OCI-LY3 (cell line): ENCODE data around the gene ERC2.

Source experiments
- H2AFZ ChIP-seq: fragments of 200-600, 300-600 bp; shearing (Covaris generic); 2 replicates; pipeline ENCODE4 v1.6.0; 2014; ENCODE audit warnings: antibody characterized with exemption, low read depth, low read length
- H3K27ac ChIP-seq: fragments of 200-600, 300-600 bp; sonication (generic); 2 replicates; pipeline ENCODE4 v1.5.1; 2014; ENCODE audit warnings: mild to moderate bottlenecking, low read length, moderate library complexity, mixed read lengths
- H3K27me3 ChIP-seq: fragments of 200-600, 300-600 bp; sonication (generic); 2 replicates; pipeline ENCODE4 v1.6.1; 2014; ENCODE audit warnings: low read depth, low read length, mixed read lengths
- H3K36me3 ChIP-seq: fragments of 200-600, 300-600 bp; sonication (generic); replicated peaks from 2 replicates; pipeline ENCODE3; 2014; ENCODE audit warnings: low read depth, low read length, mixed read lengths
- H3K4me1 ChIP-seq: fragments of 300-600, 200-600 bp; sonication (generic); 2 replicates; pipeline ENCODE4 v1.6.1; 2014; ENCODE audit warnings: low read length, mixed read lengths
- H3K4me2 ChIP-seq: fragments of 200-600, 300-600 bp; sonication (generic); 2 replicates; pipeline ENCODE4 v1.6.1; 2014; ENCODE audit warnings: low read length, mixed read lengths
- H3K4me3 ChIP-seq: fragments of 300-600, 200-600 bp; sonication (generic); 2 replicates; pipeline ENCODE4 v1.5.1; 2014; ENCODE audit warnings: antibody characterized with exemption, mild to moderate bottlenecking, low read length, moderate library complexity
- H3K79me2 ChIP-seq: fragments of 300-600, 200-600 bp; shearing (Covaris generic); 2 replicates; pipeline ENCODE4 v1.6.1; 2014; ENCODE audit warnings: mild to moderate bottlenecking, low read length, mixed read lengths
- H3K9ac ChIP-seq: fragments of 300-600, 200-600 bp; shearing (Covaris generic); 2 replicates; pipeline ENCODE4 v1.6.0; 2014; ENCODE audit warnings: mild to moderate bottlenecking, low read length, moderate library complexity
- H3K9me3 ChIP-seq: fragments of 200-600, 300-600 bp; shearing (Covaris generic); 2 replicates; pipeline ENCODE4 v1.6.1; 2014; ENCODE audit warnings: low read length, mixed read lengths; ENCODE audit not compliant: insufficient read depth
- H4K20me1 ChIP-seq: fragments of 200-600, 300-600 bp; sonication (generic); 2 replicates; pipeline ENCODE4 v1.6.1; 2016; ENCODE audit warnings: low read length, mixed read lengths; ENCODE audit not compliant: insufficient read depth
- CTCF ChIP-seq: fragments of 200-600, 300-600 bp; sonication (generic); IDR thresholded peaks from 2 replicates; pipeline ENCODE4 v1.5.1; 2014; ENCODE audit warnings: antibody characterized with exemption, low read length, low read depth
- EZH2phosphoT487 ChIP-seq: fragments of 200-600 bp; shearing (Covaris generic); IDR thresholded peaks from 2 replicates; pipeline ENCODE4 v1.6.1; 2018; ENCODE audit warnings: antibody characterized with exemption, mixed run types, low read depth

Gene ERC2

GRCh38 chr3:56389183-56389830 is 79.0 kb downstream of the ERC2 start:
- Histone ChIP-seq H3K79me2 (no peaks in the 10 kb centered on the region), H3K4me3 (no peak overlapping the region), H3K36me3 (no peaks in the 10 kb centered on the region), H3K27me3 (peaks cover 17% of the 10 kb centered on the region; the same call in 1 of the 2 replicates), H3K9ac (no peak overlapping the region), H3K4me1 (no peaks in the 10 kb centered on the region), H2AFZ (no peak overlapping the region), H3K27ac (no peak overlapping the region), H3K9me3 (no peaks in the 10 kb centered on the region), H4K20me1 (no peaks in the 10 kb centered on the region), H3K4me2 (no peak overlapping the region)
- no peak for TF ChIP-seq CTCF
- no peak for TF ChIP-seq EZH2phosphoT487

- no peak overlapping the region for H2AFZ ChIP-seq
Observed at GRCh38 chr3:56383092-56383491, 85.2 kb downstream of the ERC2 start.

GRCh38 chr3:56379723-56380287 is 88.5 kb downstream of the ERC2 start:
- no peak overlapping the region for H3K27ac ChIP-seq
- H3K36me3 ChIP-seq = no peaks in the 10 kb centered on the region
- no peaks in the 10 kb centered on the region for H3K4me1 ChIP-seq
- no peaks in the 10 kb centered on the region for H3K79me2 ChIP-seq
- peaks cover 29% of the 10 kb centered on the region; the same call in 1 of the 2 replicates for H3K27me3 ChIP-seq
- H4K20me1 ChIP-seq = no peaks in the 10 kb centered on the region
- no peak overlapping the region for H3K4me3 ChIP-seq
- no peak overlapping the region for H2AFZ ChIP-seq
- TF ChIP-seq EZH2phosphoT487 (no peak), CTCF (no peak)
- H3K9me3 ChIP-seq = no peaks in the 10 kb centered on the region
- H3K4me2 ChIP-seq = no peak overlapping the region
- no peak overlapping the region for H3K9ac ChIP-seq

More at GRCh38 chr3:56383092-56383491, 85.2 kb downstream of the ERC2 start:
- Histone ChIP-seq H3K36me3 (no peaks in the 10 kb centered on the region), H3K4me2 (no peak overlapping the region), H3K27me3 (peaks cover 25% of the 10 kb centered on the region; the same call in 1 of the 2 replicates), H3K27ac (no peak overlapping the region), H3K79me2 (no peaks in the 10 kb centered on the region), H3K9me3 (no peaks in the 10 kb centered on the region), H4K20me1 (no peaks in the 10 kb centered on the region), H3K4me3 (no peak overlapping the region), H3K4me1 (no peaks in the 10 kb centered on the region), H3K9ac (no peak overlapping the region)
- TF ChIP-seq EZH2phosphoT487 (no peak), CTCF (no peak)

GRCh38 chr3:56375654-56376053 is 92.6 kb downstream of the ERC2 start:
- no peaks in the 10 kb centered on the region for H3K9me3 ChIP-seq
- TF ChIP-seq CTCF (no peak), EZH2phosphoT487 (no peak)

More at GRCh38 chr3:56375654-56376053, 92.6 kb downstream of the ERC2 start:
- Histone ChIP-seq H3K4me3 (no peak overlapping the region), H3K36me3 (no peaks in the 10 kb centered on the region), H3K27me3 (peaks cover 37% of the 10 kb centered on the region), H2AFZ (no peak overlapping the region), H3K4me2 (no peak overlapping the region), H3K79me2 (no peaks in the 10 kb centered on the region), H3K9ac (no peak overlapping the region), H4K20me1 (no peaks in the 10 kb centered on the region), H3K27ac (no peak overlapping the region), H3K4me1 (no peaks in the 10 kb centered on the region)
